ENCODE results near the gene ANKRD13B. TPM values are rescaled to one million over a fixed set of nuclear protein-coding genes. Genes with fewer than 3 reads are reported as not detected.

Gene ANKRD13B
- total RNA-seq, 1 experiment from 2014 or later = 45.5 TPM

- TF ChIP-seq GTF2I (CRISPR knock-in tag; conservative IDR thresholded peaks at IDR 0.05) (no peak), AR (CRISPR knock-in tag; IDR thresholded peaks at IDR 0.05) (no peak), E2F5 (CRISPR knock-in tag; IDR thresholded peaks at IDR 0.05) (no peak)
Observed at GRCh38 chr17:29576214-29577000, 16.5 kb upstream of the ANKRD13B start (continued).

GRCh38 chr17:29577001-29577370 lies 15.9 kb upstream of the ANKRD13B start:
- DNase-seq (ENCODE audit: low spot score) (no peak), ATAC-seq (no peak)
- ChIA-PET POLR2A (no interaction called here), CTCF (interaction anchor here (0.7 to 7.5 kb wide), 8 partner anchors 11 to 62 kb away, joined by 3 to 65 read pairs (median 3); partner anchors contain the start of gene ANKRD13B)
- H3K9me3 Mint-ChIP-seq = no peaks in the 10 kb centered on the region
- no peaks in the 10 kb centered on the region for H3K27me3 Mint-ChIP-seq (ENCODE audit: low read depth)
- H3K36me3 Mint-ChIP-seq = peaks cover 28% of the 10 kb centered on the region
- no peak overlapping the region for H3K4me3 Mint-ChIP-seq
- peaks cover 8% of the 10 kb centered on the region for H3K4me1 Mint-ChIP-seq
- TF ChIP-seq TEAD1 (CRISPR knock-in tag; IDR thresholded peaks at IDR 0.05) = no peak
- no peak for TF ChIP-seq TCF7 (CRISPR knock-in tag; IDR thresholded peaks at IDR 0.05; ENCODE audit: low read depth)
- no peak for TF ChIP-seq SOX15 (CRISPR knock-in tag; IDR thresholded peaks at IDR 0.05)
- no peak for TF ChIP-seq JUN (CRISPR knock-in tag; IDR thresholded peaks at IDR 0.05)
- TF ChIP-seq HMGA2 (CRISPR knock-in tag; IDR thresholded peaks at IDR 0.05) = no peak
- TF ChIP-seq, protein P1, sequence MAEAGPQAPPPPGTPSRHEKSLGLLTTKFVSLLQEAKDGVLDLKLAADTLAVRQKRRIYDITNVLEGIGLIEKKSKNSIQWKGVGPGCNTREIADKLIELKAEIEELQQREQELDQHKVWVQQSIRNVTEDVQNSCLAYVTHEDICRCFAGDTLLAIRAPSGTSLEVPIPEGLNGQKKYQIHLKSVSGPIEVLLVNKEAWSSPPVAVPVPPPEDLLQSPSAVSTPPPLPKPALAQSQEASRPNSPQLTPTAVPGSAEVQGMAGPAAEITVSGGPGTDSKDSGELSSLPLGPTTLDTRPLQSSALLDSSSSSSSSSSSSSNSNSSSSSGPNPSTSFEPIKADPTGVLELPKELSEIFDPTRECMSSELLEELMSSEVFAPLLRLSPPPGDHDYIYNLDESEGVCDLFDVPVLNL (CRISPR knock-in tag; IDR thresholded peaks at IDR 0.05; ENCODE audit: borderline replicate concordance, low read depth) = no peak
- TF ChIP-seq FOXJ3 (CRISPR knock-in tag; IDR thresholded peaks at IDR 0.05; ENCODE audit: borderline replicate concordance) = no peak
- no peak for TF ChIP-seq ZNF121 (CRISPR knock-in tag; IDR thresholded peaks at IDR 0.05)
- TF ChIP-seq E2F5 (CRISPR knock-in tag; IDR thresholded peaks at IDR 0.05) = no peak
- TF ChIP-seq HMGXB4 (CRISPR knock-in tag; IDR thresholded peaks at IDR 0.05) = no peak
- TF ChIP-seq ELF4 (CRISPR knock-in tag; IDR thresholded peaks at IDR 0.05; ENCODE audit: low read depth) = no peak
- no peak for TF ChIP-seq CREB1 (CRISPR knock-in tag; IDR thresholded peaks at IDR 0.05)
- no peak for TF ChIP-seq AR (CRISPR knock-in tag; IDR thresholded peaks at IDR 0.05)
- TF ChIP-seq ZNF416 (CRISPR knock-in tag; IDR thresholded peaks at IDR 0.05) = no peak
- H3K27ac Mint-ChIP-seq = no peak overlapping the region

Data from WTC11 (cell line).